ENCODE results near the gene OR4D9.

Gene OR4D9

GRCh38 chr11:59548309-59548656 is 36.9 kb downstream of the OR4D9 start:
- no peak overlapping the region for H3K4me3 ChIP-seq (ENCODE audit: low read depth, low read length)

GRCh38 chr11:59550368-59550841 is 39.1 kb downstream of the OR4D9 start:
- 0 out of 2 replicates have a peak, but pooled peaks have one; percentile 4 for TF ChIP-seq MYC (IDR thresholded peaks at IDR 0.05; ENCODE audit: low read depth, low read length)
- peak; percentile 43 for TF ChIP-seq POLR2A (IDR thresholded peaks at IDR 0.05; ENCODE audit: extremely low read depth, insufficient read length)
- 0 out of 2 replicates have a peak, but pooled peaks have one; percentile 44 for TF ChIP-seq MAX (IDR thresholded peaks at IDR 0.05; ENCODE audit: low read depth, low read length)
- TF ChIP-seq CTCF (IDR thresholded peaks at IDR 0.05; ENCODE audit: low read depth, low read length), result peak; percentile 35
- H3K4me3 ChIP-seq (ENCODE audit: low read depth, low read length), result peak overlapping the region; percentile 94
- DNase-seq (ENCODE audit: low read depth), result peak; percentile 98

More at GRCh38 chr11:59548309-59548656, 36.9 kb downstream of the OR4D9 start:
- TF ChIP-seq MYC (IDR thresholded peaks at IDR 0.05; ENCODE audit: low read depth, low read length) (no peak), CTCF (IDR thresholded peaks at IDR 0.05; ENCODE audit: low read depth, low read length) (no peak), MAX (IDR thresholded peaks at IDR 0.05; ENCODE audit: low read depth, low read length) (no peak), POLR2A (IDR thresholded peaks at IDR 0.05; ENCODE audit: extremely low read depth, insufficient read length) (no peak)
- DNase-seq (ENCODE audit: low read depth), result no peak

GRCh38 chr11:59550842-59551658 is 39.7 kb downstream of the OR4D9 start:
- peak overlapping the region; percentile 94 for H3K4me3 ChIP-seq (ENCODE audit: low read depth, low read length)
- TF ChIP-seq CTCF (IDR thresholded peaks at IDR 0.05; ENCODE audit: low read depth, low read length) (no peak), MAX (IDR thresholded peaks at IDR 0.05; ENCODE audit: low read depth, low read length) (peak; percentile 96), POLR2A (IDR thresholded peaks at IDR 0.05; ENCODE audit: extremely low read depth, insufficient read length) (no peak), MYC (IDR thresholded peaks at IDR 0.05; ENCODE audit: low read depth, low read length) (peak; percentile 98)
- DNase-seq (ENCODE audit: low read depth), result peak; percentile 93

- peak overlapping the region; percentile 94 for H3K4me3 ChIP-seq (ENCODE audit: low read depth, low read length)
- peak; percentile 85 for DNase-seq (ENCODE audit: low read depth)
- TF ChIP-seq POLR2A (IDR thresholded peaks at IDR 0.05; ENCODE audit: extremely low read depth, insufficient read length) (no peak), CTCF (IDR thresholded peaks at IDR 0.05; ENCODE audit: low read depth, low read length) (no peak), MYC (IDR thresholded peaks at IDR 0.05; ENCODE audit: low read depth, low read length) (peak; percentile 53; the same call in 1 of the 2 replicates), MAX (IDR thresholded peaks at IDR 0.05; ENCODE audit: low read depth, low read length) (peak; percentile 49)
Measured at GRCh38 chr11:59551659-59552521, 40.6 kb downstream of the OR4D9 start.

- TF ChIP-seq MAX (IDR thresholded peaks at IDR 0.05; ENCODE audit: low read depth, low read length) (no peak), MYC (IDR thresholded peaks at IDR 0.05; ENCODE audit: low read depth, low read length) (no peak), CTCF (IDR thresholded peaks at IDR 0.05; ENCODE audit: low read depth, low read length) (no peak)
- H3K4me3 ChIP-seq (ENCODE audit: low read depth, low read length), result no peak overlapping the region
Measured at GRCh38 chr11:59552844-59553243, 41.5 kb downstream of the OR4D9 start.

More at GRCh38 chr11:59552844-59553243, 41.5 kb downstream of the OR4D9 start:
- DNase-seq (ENCODE audit: low read depth), result no peak

Measured in NB4 (cell line).